GM12864 (cell line): ENCODE data around the gene MST1.

Source experiments
- DNase-seq: peaks from one replicate; pipeline ENCODE4 v3.0.0-alpha.2; 2011; ENCODE audit warnings: low read depth
- H3K4me3 ChIP-seq: 2 replicates; pipeline ENCODE4 v1.5.1; 2011; ENCODE audit warnings: mild to moderate bottlenecking, low read depth, low read length, control low read depth
- CTCF ChIP-seq: IDR thresholded peaks from 2 replicates; pipeline ENCODE4 v1.5.1; 2011; ENCODE audit warnings: low read depth, mild to moderate bottlenecking, moderate library complexity, low read length, control low read depth, inconsistent platforms; ENCODE audit errors: missing control alignments

MST1 gene

DNA sequence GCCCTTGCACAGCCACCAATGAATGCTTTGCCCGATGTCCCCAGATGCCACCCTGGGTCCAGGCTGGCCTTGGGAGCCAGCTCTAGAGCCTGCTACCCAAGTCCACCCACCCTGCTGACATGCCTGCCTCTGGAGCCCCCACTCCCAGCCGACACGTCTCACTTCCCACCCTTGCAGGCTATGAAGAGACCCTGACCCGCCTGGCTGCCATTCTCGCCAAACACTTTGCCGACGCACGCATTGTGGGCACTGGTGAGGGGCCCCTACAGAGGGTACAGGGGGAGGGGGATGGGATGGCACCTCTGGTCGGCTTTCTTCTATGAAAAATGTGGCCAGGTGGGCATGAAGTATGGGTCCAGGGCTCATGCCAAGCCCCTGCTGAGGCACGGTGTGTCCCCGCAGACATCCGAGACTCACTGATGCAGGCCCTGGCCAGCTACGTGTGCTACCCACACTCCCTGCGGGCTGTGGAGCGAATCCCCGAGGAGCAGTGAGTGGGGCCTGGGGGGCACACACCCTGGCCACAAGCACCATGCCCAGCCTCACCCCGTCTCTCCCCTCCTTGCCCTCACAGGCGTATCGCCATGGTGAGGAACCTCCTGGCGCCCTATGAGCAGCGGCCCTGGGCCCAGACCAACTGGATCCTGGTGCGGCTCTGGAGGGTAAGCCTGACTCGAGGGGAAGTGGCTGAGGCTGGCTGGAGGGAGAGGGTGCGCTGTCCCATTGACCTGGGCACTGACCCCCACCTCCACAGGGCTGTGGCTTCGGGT is 24.2 kb upstream of the MST1 start:
- DNase-seq: no peak
- no peak overlapping the region for H3K4me3 ChIP-seq
- TF ChIP-seq CTCF: no peak

- no peak overlapping the region for H3K4me3 ChIP-seq
- no peak for DNase-seq
- no peak for TF ChIP-seq CTCF
These were observed 23.5 kb upstream of the MST1 start for GRCh38 chr3:49712631-49713317.

GRCh38 chr3:49712166-49712565 is 22.9 kb upstream of the MST1 start:
- no peak for TF ChIP-seq CTCF
- no peak overlapping the region for H3K4me3 ChIP-seq
- DNase-seq: no peak

DNA sequence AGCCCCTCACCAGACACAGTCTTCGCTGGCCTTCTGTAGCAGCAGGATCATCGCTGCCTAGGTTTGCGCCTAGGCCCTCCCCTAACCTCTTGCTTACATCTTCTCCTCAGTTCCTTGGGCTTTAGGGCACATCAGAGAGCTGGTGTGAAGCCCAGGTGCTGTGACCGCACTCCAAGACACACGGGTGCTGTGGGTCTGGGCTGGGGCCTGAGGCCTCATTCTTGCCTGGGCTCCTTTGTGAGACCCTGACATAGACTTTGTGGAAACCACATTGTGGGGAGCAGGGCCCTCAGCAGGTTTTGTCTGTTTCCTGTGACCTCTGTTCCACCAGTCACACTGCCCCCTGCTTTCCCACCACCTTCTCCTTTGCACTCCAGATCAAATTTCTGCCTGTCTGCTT is 22.2 kb upstream of the MST1 start:
- TF ChIP-seq CTCF: no peak
- no peak overlapping the region for H3K4me3 ChIP-seq
- no peak for DNase-seq

DNA sequence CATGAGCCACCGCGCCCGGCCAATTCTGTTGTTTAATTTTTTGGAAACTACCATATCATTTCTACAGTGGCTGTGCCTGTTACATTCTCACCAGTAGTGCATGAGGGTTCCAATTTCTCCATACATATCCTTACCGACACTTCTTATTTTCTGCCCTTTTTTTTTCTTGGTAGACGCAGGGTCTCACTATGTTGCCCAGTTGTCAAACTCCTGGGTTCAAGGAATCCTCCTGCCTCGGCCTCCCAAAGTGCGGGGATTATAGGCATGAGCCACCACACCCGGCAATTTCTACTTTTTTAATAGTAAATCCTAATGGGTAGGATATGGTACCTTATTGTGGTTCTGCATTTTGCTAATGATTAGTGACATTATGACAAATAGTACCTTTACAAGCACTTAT is 20.6 kb upstream of the MST1 start:
- H3K4me3 ChIP-seq: no peak overlapping the region
- DNase-seq: no peak
- TF ChIP-seq CTCF: no peak

DNA sequence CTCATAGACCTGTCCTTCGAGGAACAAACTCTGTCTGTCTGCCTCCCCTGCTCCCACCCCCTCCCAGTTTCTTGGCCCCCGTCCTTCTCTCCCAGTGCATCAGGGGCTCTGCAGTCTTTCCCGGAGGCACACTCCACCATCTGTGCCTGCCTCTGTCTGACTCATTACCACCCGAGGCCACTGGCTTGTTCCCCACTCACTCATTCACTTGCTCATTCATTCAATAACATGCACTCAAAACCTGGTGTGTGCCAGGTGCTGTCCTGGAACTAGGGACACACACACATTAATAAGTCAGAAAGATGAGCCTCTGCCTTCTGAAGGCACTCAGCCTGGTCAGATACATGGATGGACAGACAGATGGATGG is 17.8 kb upstream of the MST1 start:
- no peak for TF ChIP-seq CTCF
- DNase-seq: no peak
- no peak overlapping the region for H3K4me3 ChIP-seq
